ENCODE results near the gene PPP1R1A.

PPP1R1A gene

DNA sequence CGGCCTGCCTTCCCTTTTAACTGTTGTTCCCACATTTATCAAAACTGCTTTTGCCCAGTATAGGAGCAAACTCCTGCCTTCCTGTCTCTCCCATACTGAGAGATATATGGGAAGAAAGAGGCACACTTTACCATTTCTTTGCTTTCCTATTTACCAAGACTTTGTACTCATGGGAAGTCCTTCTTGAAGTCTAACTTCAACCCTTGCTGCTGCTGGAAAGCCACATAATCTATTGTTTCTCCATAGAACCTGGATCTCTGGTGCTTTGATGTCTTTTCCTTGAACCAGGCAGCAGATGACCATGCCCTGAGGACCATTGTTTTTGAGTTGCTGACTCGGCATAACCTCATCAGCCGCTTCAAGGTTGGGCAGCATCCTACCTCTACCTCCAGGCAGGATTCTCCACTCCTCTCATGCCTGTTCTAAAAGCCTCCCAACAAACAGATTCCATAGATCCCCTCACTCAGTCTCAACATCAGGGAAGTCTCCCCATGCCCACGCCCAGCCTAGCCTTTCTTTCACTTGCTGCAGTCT, 18.4 kb downstream of the PPP1R1A start:
- no peak for DNase-seq

DNA sequence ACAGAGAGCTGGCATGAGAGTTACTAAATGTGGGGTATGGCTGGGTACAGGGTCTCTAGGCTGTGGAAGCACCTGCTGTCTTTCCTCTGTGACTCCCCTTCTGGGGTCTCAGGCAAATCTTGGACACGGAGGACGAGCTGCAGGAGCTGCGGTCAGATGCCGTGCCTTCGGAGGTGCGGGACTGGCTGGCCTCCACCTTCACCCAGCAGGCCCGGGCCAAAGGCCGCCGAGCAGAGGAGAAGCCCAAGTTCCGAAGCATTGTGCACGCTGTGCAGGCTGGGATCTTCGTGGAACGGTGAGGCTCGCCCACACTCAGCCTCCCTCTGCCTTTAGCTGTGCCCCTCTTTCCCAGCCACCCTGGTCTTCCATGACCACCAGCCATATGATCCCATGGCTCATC, 19.4 kb downstream of the PPP1R1A start:
- DNase-seq, result no peak

DNA sequence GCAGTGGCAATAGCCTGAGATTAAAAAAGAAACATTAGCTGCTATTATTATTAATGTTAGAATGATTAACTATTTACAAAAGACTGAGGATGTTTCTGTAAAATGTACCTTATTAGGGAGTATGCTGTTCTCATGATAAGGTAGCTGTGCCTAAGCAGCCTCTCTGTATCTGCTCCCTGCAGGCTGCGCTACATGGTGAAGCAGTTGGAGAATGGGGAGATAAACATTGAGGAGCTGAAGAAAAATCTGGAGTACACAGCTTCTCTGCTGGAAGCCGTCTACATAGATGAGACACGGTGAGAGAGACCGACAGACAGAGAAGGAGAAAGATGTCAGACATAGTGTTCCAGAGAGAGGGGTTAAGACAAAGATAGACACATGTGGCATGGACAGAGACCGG, 21.7 kb downstream of the PPP1R1A start:
- DNase-seq, result no peak

DNA sequence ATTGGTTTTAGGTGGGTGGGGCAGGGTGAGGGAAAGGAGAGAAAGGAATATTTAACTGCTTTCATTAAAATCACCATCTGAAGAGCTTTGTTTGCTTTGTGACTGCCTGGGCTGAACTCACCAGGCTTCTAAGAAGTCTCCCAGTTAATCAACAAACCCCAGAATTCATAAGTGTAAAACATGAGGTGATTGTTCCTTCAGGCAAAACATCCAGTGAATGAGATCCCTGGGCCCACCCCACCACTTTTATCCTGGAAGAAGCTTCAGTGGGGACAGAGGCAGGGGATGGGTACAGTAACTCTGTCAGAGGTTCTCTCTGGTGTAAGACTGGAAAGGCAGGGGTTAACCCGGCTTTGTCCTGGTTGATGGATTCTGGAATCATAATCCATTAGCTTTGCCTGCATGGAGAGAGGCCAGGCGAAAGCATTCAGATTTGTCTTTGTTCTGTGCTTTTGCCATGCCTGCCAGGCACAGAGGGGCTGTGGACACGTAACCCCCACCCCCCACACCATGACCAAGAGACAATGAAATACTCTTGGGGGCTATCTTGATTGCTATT, 22.4 kb downstream of the PPP1R1A start:
- DNase-seq, result no peak

DNA sequence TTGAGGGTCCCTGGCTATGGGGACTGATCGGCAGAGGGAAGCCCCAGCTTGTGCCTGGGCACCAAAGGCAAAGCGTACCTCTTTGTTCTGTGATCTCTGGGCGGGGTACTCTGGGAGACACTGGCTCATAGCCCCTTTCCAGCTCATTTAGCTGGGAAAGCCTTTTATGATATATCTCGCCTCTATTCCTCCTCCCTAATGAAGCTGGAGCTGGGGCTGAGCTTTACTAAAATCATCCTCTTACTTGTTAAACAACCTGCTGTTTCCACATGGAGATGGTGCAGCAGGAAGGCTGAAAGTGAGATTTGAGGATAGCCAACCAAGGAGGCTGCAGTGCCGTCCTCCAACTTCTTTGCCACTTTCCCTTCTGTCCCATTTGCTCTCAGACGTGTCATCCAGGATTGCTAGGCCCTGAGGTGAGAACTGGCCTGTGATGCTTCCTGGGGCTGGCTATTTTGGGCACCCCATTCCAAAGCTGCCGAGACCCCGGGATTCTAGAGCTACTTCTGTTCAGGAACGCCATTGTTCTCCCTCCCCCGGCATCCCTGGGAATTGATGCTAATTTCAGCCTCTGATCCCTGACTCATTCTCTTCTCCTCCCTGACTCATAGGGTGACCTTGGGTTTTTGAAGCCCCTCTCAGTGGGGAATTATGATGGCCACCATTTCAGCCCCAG, 23.0 kb downstream of the PPP1R1A start:
- no peak for DNase-seq

DNA sequence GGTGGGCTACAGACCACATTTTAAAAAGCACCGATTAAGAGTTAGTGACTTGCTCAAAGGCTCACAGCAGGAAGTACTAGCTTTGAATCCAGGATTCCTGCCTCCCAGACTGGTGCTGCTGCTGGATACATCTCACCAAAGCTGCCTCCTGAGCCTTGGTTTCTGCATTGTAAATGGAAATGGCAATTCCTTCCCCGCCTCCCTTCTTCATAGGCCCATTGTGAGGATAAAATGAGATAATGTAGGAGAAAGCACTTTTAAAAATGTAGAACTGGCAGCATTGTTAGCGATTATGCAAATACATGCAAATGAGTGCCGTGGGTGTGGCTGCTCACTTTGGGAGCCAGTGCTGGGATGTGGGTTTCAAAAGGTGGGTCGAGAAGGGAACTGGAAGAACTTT, 23.7 kb downstream of the PPP1R1A start:
- no peak for DNase-seq

DNA sequence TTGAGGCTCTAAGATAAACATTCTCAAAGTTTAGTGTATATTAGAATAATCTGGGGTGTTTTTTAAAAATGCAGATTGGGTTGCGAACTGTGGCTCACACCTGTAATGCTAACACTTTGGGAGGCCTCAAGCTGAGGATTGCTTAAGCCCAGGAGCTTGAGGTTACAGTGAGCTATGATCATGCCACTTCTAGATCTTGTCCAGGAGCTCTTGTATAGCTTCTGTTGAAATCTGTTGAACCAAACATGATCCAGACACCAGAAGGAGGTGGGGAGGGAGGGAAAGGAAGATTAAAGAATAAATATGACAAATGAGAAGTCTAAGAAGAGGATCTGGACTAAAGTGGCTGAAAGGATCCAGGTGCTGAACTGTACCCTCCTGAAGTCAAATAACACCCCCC, 24.7 kb downstream of the PPP1R1A start:
- DNase-seq, result no peak

DNA sequence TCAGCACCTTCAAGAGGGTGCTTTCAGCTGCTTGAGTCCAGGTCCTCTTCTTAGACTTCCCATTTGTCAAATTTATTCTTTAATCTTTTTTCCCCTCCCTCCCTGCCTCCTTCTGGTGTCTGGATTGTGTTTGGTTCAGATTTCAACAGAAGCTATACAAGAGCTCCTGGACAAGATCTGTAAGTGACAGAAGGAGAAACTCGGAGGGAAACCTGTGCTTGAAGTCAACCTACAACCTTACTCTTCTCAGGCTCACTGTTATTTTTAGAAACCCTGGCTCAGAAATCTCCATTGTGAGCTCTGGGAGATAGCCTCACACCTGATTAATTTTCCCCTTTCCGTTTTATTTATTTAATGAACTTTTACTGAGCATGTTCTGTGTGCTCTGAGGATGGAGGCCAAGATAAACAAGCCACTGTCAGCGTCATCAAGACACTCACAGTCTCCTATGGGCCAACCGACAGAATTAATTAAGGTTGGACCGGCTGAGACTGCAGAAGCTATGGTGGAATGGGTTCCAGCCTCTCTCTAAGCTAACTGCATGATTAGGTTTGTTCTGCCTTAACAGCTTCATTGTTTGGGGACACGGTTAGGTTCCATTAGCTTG, 25.6 kb downstream of the PPP1R1A start:
- DNase-seq, result no peak

DNA sequence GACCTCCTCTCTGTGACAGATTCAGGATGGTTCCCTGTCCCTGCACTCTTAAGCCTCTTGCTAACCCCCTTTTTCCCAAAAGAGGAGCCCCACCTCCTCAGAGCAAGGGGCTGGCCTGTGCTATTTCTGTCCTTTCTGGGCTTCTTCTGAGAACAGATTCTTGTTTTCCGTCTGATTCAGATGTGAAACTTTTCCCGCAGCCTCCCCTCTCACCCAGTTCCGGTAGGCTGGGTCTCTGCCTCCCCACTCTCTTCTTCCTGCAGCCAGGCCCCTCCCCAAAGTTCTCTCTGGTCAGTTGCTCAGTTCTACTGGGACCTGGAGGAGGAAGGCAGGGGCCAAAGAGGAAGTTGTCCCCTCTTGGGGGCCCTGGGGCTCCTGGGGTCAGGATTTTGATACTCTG, 27.3 kb downstream of the PPP1R1A start:
- DNase-seq, result no peak

DNA sequence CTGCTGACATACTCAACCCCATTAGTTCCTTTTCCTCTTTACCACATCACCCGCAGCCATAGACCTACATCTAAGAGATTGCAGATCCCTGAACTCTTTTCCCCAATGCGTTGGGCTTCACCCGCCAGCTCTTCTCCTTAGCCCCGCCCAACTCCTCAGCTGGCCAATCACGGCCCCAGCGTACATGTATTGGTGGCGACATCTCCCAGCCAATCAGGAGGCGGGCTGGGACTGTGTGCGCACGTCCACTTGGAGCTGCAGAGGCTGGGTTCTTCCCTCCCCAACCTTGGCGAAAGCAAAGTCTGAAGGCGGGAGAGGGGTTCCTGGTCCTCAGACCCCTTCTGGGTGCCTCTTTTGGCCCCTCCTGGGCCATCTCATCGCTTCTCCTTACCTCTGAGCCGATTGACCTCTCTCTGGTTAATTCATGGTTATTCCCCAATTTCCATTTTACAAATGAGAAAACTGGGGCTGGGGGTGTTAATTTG, 28.0 kb downstream of the PPP1R1A start:
- peak; percentile 94 for DNase-seq

DNA sequence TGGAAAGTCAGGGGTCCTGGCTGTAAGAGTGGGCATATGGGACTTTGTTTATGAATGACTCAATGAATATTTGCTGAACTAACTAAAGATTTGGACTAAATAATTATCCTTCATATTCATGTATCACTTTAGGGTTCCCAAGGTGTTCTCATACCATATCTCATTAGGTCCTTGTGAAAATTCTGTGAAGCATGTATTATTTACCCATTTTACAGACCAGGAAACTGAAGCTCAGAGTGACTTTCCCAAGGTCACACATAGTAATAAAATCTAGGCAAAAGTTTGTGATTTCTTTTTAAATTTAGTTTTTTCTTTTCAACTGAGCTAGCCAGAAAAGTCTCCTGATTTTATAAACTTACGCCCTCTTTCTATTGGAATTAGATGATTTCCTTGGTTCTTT, 29.7 kb downstream of the PPP1R1A start:
- no peak for DNase-seq

DNA sequence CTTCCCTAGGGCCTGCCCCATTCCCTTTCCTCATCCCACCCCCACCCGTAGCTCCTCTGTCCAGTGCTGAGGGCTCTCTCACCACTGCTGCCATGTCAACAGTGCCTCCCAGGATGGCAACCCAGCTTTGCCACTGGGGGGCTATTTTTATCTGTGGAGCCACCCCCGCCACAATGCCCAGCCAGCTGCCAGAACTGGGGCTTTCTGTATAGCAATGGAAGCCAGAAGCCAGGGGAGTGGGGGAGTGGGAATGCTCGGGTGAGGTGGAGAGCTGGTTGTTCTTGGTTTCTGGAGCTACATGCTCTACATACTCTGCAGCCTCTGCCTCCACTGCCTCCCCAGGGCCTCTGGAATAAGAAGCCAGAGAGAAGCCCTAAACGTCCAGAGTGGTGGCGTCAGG, 30.1 kb downstream of the PPP1R1A start:
- DNase-seq, result no peak

DNA sequence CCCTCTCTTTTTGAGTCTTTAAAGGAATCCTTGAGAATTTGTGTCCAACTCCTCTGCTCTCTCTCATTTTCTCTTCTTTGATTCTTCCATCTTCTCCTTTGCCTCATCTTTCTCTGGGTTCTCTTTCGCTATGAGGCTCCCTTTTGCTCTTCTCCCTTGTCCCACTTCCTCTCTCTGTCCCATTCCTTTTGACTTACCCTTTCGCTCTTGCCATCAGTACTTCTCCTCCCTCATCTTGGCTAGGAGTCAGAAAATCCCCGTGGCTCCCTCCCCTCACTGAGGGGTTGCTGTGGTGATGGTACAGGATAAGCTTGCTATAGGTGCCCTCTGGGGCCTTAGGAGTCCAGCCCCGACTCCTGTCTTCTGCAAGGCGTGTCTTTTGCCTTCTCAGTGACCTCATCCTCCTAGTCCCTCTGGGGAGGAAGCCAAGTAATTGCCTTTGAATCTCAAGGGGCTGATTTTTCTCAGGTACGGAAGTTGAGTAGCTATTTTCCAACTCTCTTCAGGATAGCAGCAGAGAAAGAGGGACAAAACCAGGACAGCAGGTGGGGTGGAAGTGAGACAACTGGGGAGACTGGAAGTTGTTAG, 32.7 kb downstream of the PPP1R1A start:
- DNase-seq, result no peak

DNA sequence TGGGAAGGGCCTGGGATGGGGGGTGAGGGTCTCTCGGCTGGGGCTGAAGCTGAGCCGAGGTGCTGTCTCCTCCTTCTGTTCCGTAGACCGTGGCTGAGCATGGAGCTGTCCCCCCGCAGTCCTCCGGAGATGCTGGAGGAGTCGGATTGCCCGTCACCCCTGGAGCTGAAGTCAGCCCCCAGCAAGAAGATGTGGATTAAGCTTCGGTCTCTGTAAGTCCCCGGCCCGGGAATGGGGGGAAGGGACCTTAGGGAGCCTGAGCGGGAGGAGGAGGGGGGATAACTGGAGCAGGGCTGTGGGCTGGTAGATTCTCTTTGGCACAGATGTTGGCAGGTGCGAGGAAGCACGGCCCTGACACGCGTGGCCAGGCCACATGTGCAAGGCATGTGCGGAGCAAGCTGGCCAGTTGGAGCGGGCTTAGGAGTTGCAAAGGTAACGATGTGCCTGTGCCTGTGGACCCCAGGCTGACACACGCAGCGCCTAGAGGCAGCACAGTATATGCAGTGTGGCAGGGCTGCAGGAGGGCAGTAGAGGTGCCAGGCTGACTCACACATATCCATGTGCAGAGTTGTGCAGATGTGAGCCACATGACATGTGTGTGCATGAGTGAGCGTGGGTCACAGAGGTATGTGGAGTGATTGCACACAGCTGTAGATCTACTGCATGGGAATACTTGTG, 38.5 kb downstream of the PPP1R1A start:
- DNase-seq, result peak; percentile 64

DNA sequence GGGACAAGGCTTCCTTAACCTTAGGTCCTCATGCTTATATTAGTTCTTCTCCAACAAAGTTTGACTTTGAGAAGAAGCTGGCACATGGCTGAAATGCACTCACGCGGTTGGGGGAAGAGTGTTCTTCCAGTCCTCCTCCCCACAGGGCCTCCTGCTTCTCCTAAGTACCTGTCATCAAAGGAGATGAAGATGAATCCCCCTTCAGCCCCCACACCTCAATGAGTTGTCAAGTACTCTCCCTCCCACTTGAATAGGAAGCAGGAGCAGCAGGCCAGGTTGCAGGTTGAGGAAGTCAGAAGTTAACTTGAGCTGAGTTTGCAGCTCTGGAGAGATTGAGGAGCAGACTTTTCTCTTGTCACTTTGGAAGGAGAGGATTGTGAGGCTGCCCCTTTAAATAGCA, 41.9 kb downstream of the PPP1R1A start:
- DNase-seq, result peak; percentile 61

DNA sequence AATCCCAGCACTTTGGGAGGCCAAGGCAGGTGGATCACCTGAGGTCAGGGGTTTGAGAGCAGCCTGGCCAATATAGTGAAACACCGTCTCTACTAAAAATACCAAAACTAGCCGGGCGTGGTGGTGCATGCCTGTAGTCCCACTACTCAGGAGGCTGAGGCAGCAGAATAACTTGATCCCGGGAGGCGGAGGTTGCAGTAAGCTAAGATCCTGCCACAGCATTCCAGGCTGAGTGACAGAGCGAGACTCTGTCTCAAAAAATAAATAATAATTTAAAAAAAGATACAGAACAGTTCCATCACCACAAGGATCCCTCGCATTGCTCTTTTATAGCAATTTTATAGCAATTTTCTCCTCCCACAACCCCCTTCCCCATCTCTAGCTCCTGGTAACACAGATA, 43.7 kb downstream of the PPP1R1A start:
- DNase-seq, result no peak

DNA sequence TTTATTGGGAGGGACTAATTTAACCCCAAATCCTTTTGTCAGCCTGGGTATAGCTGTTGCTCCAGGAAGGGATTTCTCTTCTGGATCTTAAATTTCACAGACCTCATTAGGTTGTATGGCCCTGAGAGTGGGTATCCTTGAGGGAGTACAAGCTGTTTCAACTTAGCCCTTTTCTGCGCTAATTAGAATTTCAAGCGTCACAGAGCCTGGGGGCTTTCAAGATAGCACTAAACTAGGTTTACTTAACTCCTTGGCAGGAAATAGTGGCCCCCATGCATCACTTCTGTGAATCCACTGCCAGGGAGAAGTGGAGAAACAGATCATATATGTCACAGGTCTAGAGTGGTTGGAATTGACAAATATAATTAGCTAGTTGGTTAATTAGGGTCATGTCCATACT, 44.9 kb downstream of the PPP1R1A start:
- no peak for DNase-seq

DNA sequence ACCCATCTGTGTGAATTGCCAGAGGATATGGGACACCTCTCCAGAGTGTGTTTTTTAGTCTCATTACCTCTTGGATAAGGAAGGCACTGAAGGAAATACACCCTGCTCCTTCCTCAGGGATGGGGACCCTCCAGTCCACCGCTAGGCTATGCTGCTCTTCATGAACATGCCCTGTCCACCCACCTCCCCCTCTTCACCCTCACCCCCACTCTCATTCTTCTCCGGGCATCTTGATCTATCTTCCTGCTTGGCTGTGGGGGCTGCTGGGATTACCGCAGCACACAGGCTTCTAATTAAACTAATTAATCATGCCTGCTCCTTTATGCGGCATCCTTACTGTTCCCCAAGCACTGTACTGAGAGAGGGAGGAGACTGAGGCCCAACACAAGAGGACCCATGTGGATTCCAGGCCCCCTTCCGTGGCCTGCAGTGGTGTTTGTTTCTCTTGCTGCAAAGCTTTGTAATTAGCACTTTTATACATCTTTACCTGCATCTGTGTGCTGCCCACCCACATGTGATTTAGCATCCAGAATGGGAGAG, 46.6 kb downstream of the PPP1R1A start:
- DNase-seq, result no peak

DNA sequence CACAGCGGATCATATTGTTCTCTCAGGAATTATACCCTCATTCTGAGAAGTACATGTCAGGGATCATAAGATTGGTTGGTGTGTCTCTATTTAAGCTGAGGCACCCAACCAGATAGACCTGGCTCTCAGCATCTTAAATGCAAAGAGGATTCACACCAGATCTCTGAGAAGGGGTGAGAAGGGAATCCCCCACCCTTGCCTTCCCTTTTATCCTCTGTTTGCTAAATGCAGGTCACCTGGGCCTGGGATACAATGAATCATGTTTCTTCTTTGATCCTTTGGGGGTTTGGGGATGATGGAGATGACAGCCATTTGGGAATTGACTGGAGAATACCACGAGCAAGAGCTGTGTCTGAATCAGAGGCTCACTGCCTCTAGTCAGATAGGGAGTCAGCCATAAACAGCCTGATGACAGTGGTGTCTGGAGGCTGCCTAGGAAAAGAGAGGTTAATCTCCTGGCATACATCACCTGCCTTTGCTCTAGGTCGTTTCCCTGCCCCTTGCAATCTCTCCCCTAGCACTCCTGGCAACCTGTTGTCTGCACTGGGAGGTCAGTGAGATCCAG, 50.2 kb downstream of the PPP1R1A start:
- no peak for DNase-seq

DNA sequence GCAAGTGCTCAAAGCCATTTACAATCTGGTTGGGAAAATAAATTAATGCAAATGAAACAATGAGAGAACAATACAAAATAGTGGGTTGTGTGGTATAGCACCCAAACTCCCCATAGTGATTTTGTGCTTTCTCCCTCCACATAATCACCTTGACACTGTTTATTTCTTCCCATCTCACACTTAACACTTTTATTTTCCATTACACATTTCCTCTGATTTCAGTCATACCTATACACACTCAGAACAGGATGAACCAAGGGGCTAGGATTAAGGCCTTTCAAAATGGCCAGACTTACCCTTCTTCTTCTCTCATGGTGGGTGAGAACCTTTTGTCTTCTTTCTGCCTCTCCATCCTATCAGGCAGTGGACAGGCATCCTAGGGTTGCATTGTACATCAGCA, 53.0 kb downstream of the PPP1R1A start:
- DNase-seq, result no peak

DNA sequence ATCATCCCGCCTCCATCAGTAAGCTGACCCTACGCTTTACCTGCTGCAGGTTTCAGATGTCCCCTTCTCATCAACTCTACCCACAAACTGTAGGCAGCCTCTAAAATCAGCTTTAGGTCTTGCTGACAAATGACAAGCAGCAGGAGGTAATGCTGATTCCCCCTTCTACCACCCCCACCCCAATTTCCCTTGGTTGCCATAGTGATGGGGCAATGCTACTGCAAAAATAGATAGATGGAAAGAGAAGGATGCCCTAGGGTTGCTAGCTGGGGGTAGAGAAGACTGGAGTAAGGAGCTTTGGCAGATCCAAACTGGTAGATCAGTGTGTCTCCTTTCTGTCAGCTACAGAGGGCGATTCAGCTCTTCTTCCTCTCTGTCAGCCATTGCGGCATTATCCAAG, 58.9 kb downstream of the PPP1R1A start:
- DNase-seq, result no peak
